HepG2 (cell line): ENCODE measurements around the gene OAS2. TPM values are rescaled to one million over a fixed set of nuclear protein-coding genes. Genes with fewer than 3 reads are reported as not detected.

ENCODE experiments used
- CC2D1A ChIP-seq: sonication (generic); formaldehyde crosslinking; IDR thresholded peaks from 2 replicates; pipeline ENCODE4 v1.8.1; 2023; ENCODE audit warnings: mild to moderate bottlenecking, missing genetic modification reagents
- MIER2 ChIP-seq: IDR thresholded peaks from 2 replicates; pipeline ENCODE4 v1.6.1; 2016; ENCODE audit warnings: missing biosample characterization, missing genetic modification reagents
- NAIF1 ChIP-seq: sonication (generic); formaldehyde crosslinking; IDR thresholded peaks from 2 replicates; pipeline ENCODE4 v1.5.0; 2020; ENCODE audit warnings: mild to moderate bottlenecking, missing genetic modification reagents, borderline replicate concordance
- PTBP1 ChIP-seq: fragments of 200-400 bp; formaldehyde crosslinking; IDR thresholded peaks from 2 replicates; pipeline ENCODE4 v1.6.1; 2018; ENCODE audit warnings: low read length, low read depth; ENCODE audit not compliant: poor library complexity, severe bottlenecking
- SMARCC2 ChIP-seq: fragments of 450-650 bp; IDR thresholded peaks from 2 replicates; pipeline ENCODE4 v1.6.1; 2017; ENCODE audit warnings: antibody characterized with exemption, mild to moderate bottlenecking
- SP5 ChIP-seq: IDR thresholded peaks from 2 replicates; pipeline ENCODE4 v1.6.1; 2016; ENCODE audit warnings: low read depth, borderline replicate concordance
- SUZ12 ChIP-seq: fragments of 150-350 bp; IDR thresholded peaks from 2 replicates; pipeline ENCODE4 v1.6.1; 2014; ENCODE audit warnings: low read depth, low read length
- SYNCRIP ChIP-seq: fragments of 200-400 bp; formaldehyde crosslinking; IDR thresholded peaks from 2 replicates; pipeline ENCODE4 v1.6.1; 2018; ENCODE audit warnings: mild to moderate bottlenecking, low read depth, low read length; ENCODE audit not compliant: insufficient read depth
- ZNF121 ChIP-seq: sonication (generic); formaldehyde crosslinking; IDR thresholded peaks from 2 replicates; pipeline ENCODE4 v1.5.0; 2020; ENCODE audit warnings: mild to moderate bottlenecking, missing genetic modification reagents
- ZNF180 ChIP-seq: sonication (generic); formaldehyde crosslinking; IDR thresholded peaks from 2 replicates; pipeline ENCODE4 v1.4.0; 2020; ENCODE audit warnings: low read depth, missing genetic modification reagents, borderline replicate concordance
- ZNF20 ChIP-seq: sonication (generic); formaldehyde crosslinking; IDR thresholded peaks from 2 replicates; pipeline ENCODE4 v1.4.0; 2020; ENCODE audit warnings: mild to moderate bottlenecking, moderate library complexity, missing genetic modification reagents
- ZNF282 ChIP-seq: fragments of 450-650 bp; IDR thresholded peaks from 2 replicates; pipeline ENCODE4 v1.6.1; 2018; ENCODE audit not compliant: partially characterized antibody
- ZNF292 ChIP-seq: sonication (generic); formaldehyde crosslinking; IDR thresholded peaks from 2 replicates; pipeline ENCODE4 v1.8.1; 2022; ENCODE audit warnings: mild to moderate bottlenecking, low read depth, missing genetic modification reagents, borderline replicate concordance
- ZNF589 ChIP-seq: sonication (generic); formaldehyde crosslinking; conservative IDR thresholded peaks from 2 replicates; pipeline ENCODE4 v1.8.0; 2022; ENCODE audit warnings: mild to moderate bottlenecking, moderate library complexity, missing genetic modification reagents
- ZNF678 ChIP-seq: sonication (generic); formaldehyde crosslinking; IDR thresholded peaks from 2 replicates; pipeline ENCODE4 v1.4.0; 2020; ENCODE audit warnings: mild to moderate bottlenecking, missing genetic modification reagents
- polyA plus RNA-seq, 8 experiments: library from polyadenylated mRNA; depleted of rRNA in 3 of 8; stranded (reverse) in 7 of 8; unstranded in 1 of 8; fragments of >200 nt; fragmentation: Illumina TruSeq in 4 of 8; extraction: Trizol in 4 of 8; gene quantifications; 2 replicates each; pipeline versions ENCODE4 v1.2.1 to v1.2.3, GENCODE V29; 2011 to 2016; ENCODE audit warnings: low read depth in 4 of 8, missing spikeins in 1 of 8, mixed read lengths in 1 of 8; ENCODE audit not compliant: insufficient read depth in 1 of 8
- total RNA-seq, 5 experiments: library from RNA; depleted of rRNA; stranded (reverse); fragments of >200 nt; fragmentation: Illumina TruSeq; extraction: Trizol; gene quantifications; 2 replicates each; pipeline ENCODE4 v1.2.3, GENCODE V29; 2016; ENCODE audit warnings: low read depth in 1 of 5
- TF ChIP-seq, protein P1 (sequence below): sonication (generic); formaldehyde crosslinking; IDR thresholded peaks from 2 replicates; pipeline ENCODE4 v1.5.1; 2020; ENCODE audit warnings: mild to moderate bottlenecking, missing genetic modification reagents, borderline replicate concordance
- TF ChIP-seq, protein P2 (sequence below): sonication (generic); formaldehyde crosslinking; IDR thresholded peaks from 2 replicates; pipeline ENCODE4 v1.4.0; 2020; ENCODE audit warnings: missing genetic modification reagents
- TF ChIP-seq, protein P3 (sequence below), 2 experiments: fragments of 450-650 bp in 1 of 2; sonication (generic) in 1 of 2; formaldehyde crosslinking; IDR thresholded peaks; 2 replicates each; pipeline versions ENCODE4 v1.5.0 to v1.8.0; 2020 to 2022; ENCODE audit warnings: mild to moderate bottlenecking in 1 of 2, missing genetic modification reagents in 1 of 2
- TF ChIP-seq, protein P4 (sequence below): sonication (generic); formaldehyde crosslinking; IDR thresholded peaks from 2 replicates; pipeline ENCODE4 v1.8.1; 2023; ENCODE audit warnings: mild to moderate bottlenecking, moderate library complexity, missing genetic modification reagents

OAS2 gene
- total and polyA plus RNA-seq, 2 of the 13 experiments (the other 11 are each of a cell fraction or from before 2014, with no cell fraction given) = 0.05 to 0.24 TPM

GRCh38 chr12:112937741-112938719 is 40.3 kb upstream of the OAS2 start, which contains the start of gene OAS3 (continued):
- TF ChIP-seq SMARCC2 (no peak), SYNCRIP (no peak), ZNF180 (no peak), ZNF20 (no peak), NAIF1 (CRISPR knock-in tag) (no peak), ZNF678 (CRISPR knock-in tag) (no peak), ZNF282 (no peak), ZNF121 (CRISPR knock-in tag) (no peak), CC2D1A (CRISPR knock-in tag) (no peak), SP5 (peak; percentile 24; the same call in 1 of the 2 replicates), ZNF589 (no peak), ZNF292 (CRISPR knock-in tag) (peak; percentile 87), MIER2 (CRISPR knock-in tag) (no peak), SUZ12 (no peak), PTBP1 (no peak)
- TF ChIP-seq, protein P1, sequence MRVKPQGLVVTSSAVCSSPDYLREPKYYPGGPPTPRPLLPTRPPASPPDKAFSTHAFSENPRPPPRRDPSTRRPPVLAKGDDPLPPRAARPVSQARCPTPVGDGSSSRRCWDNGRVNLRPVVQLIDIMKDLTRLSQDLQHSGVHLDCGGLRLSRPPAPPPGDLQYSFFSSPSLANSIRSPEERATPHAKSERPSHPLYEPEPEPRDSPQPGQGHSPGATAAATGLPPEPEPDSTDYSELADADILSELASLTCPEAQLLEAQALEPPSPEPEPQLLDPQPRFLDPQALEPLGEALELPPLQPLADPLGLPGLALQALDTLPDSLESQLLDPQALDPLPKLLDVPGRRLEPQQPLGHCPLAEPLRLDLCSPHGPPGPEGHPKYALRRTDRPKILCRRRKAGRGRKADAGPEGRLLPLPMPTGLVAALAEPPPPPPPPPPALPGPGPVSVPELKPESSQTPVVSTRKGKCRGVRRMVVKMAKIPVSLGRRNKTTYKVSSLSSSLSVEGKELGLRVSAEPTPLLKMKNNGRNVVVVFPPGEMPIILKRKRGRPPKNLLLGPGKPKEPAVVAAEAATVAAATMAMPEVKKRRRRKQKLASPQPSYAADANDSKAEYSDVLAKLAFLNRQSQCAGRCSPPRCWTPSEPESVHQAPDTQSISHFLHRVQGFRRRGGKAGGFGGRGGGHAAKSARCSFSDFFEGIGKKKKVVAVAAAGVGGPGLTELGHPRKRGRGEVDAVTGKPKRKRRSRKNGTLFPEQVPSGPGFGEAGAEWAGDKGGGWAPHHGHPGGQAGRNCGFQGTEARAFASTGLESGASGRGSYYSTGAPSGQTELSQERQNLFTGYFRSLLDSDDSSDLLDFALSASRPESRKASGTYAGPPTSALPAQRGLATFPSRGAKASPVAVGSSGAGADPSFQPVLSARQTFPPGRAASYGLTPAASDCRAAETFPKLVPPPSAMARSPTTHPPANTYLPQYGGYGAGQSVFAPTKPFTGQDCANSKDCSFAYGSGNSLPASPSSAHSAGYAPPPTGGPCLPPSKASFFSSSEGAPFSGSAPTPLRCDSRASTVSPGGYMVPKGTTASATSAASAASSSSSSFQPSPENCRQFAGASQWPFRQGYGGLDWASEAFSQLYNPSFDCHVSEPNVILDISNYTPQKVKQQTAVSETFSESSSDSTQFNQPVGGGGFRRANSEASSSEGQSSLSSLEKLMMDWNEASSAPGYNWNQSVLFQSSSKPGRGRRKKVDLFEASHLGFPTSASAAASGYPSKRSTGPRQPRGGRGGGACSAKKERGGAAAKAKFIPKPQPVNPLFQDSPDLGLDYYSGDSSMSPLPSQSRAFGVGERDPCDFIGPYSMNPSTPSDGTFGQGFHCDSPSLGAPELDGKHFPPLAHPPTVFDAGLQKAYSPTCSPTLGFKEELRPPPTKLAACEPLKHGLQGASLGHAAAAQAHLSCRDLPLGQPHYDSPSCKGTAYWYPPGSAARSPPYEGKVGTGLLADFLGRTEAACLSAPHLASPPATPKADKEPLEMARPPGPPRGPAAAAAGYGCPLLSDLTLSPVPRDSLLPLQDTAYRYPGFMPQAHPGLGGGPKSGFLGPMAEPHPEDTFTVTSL (CRISPR knock-in tag) = no peak
- TF ChIP-seq, protein P2, sequence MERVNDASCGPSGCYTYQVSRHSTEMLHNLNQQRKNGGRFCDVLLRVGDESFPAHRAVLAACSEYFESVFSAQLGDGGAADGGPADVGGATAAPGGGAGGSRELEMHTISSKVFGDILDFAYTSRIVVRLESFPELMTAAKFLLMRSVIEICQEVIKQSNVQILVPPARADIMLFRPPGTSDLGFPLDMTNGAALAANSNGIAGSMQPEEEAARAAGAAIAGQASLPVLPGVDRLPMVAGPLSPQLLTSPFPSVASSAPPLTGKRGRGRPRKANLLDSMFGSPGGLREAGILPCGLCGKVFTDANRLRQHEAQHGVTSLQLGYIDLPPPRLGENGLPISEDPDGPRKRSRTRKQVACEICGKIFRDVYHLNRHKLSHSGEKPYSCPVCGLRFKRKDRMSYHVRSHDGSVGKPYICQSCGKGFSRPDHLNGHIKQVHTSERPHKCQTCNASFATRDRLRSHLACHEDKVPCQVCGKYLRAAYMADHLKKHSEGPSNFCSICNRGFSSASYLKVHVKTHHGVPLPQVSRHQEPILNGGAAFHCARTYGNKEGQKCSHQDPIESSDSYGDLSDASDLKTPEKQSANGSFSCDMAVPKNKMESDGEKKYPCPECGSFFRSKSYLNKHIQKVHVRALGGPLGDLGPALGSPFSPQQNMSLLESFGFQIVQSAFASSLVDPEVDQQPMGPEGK (CRISPR knock-in tag) = peak; percentile 72
- TF ChIP-seq, protein P3, sequence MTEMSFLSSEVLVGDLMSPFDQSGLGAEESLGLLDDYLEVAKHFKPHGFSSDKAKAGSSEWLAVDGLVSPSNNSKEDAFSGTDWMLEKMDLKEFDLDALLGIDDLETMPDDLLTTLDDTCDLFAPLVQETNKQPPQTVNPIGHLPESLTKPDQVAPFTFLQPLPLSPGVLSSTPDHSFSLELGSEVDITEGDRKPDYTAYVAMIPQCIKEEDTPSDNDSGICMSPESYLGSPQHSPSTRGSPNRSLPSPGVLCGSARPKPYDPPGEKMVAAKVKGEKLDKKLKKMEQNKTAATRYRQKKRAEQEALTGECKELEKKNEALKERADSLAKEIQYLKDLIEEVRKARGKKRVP (CRISPR knock-in tag; IDR thresholded peaks at IDR 0.05) = no peak
- TF ChIP-seq, protein P4, sequence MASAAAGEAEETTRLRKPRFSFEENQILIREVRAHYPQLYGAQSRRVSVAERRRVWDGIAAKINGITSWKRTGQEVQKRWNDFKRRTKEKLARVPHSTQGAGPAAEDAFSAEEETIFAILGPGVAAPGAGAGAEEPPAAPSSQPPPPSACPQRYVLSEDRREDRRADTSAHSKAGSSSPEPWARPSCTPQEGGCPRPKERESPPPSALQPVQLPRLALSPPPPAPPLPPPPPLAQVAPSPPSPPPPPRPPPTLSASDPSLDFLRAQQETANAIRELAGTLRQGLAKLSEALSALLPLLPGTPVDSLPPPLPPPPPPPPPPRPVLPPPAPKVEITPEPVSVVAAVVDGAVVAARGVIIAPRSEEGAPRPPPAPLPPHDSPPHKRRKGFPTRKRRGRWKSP = no peak
